HG02885 (cell line): Measurements from ENCODE around the gene LRP1.

Source experiments
- ATAC-seq: cut with Tn5 transposase; IDR thresholded peaks from one replicate; pipeline ENCODE4 v1.9.1; 2021; ENCODE audit warnings: mild to moderate bottlenecking; ENCODE audit not compliant: unreplicated experiment, poor library complexity

The LRP1 gene

DNA sequence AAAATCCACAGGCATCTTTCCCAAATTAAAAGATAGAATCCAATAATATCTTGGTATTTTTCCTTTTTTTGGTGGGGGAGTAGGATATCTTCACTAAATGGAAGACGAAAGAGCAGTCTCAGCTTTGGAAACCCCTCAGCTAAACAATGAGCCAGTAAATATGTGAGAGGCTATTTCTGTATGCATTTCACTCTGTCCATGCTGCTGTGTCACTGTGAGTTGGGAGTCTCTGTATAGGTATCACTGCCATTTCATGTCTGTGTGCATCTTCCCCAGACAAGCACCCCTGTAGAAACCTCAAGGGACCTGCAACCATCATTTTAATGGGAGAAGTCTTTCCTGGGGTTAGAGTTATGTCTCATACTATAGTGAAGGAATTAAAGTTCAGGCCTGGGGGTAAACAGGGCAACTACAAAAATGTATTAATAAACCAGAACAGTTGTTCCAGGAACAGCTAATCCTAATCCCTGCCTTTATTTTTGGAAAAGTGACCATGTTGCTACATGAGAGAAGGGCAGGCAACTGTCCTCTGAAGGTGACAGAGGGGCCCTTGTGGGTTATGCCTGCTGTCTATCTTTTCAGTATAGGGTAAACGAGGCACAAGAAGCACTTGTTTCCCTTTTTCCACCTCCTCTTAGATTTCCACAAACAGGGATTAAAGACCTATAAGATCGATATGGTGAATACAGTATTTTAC is 134.0 kb downstream of the LRP1 start:
- ATAC-seq = no peak
